Activated CD4-positive, alpha-beta T cell treated with anti-CD3 and anti-CD28 coated beads, Interleukin-10, Interleukin-2, amounts not matched to agents 100 ng/mL and 50 ng/mL, durations not matched to agents 16 hours and 8 hours (primary cell): Measurements from ENCODE around the gene MEAK7.

Experiments
- DNase-seq: peaks from one replicate; pipeline ENCODE4 v3.0.0-alpha.2; 2020

The MEAK7 gene

GRCh38 chr16:84509032-84509950 lies 4.8 kb upstream of the MEAK7 start:
- no peak for DNase-seq

- no peak for DNase-seq
Measured at GRCh38 chr16:84508502-84508901, 4.0 kb upstream of the MEAK7 start.

GRCh38 chr16:84507011-84507982 lies 2.8 kb upstream of the MEAK7 start:
- DNase-seq, result peak; percentile 43

- DNase-seq, result no peak
Measured at GRCh38 chr16:84505249-84506187, 1.1 kb upstream of the MEAK7 start.

- no peak for DNase-seq
Measured at GRCh38 chr16:84503751-84504395, 586 bp downstream of the MEAK7 start.

- no peak for DNase-seq
Measured at GRCh38 chr16:84502581-84502980, 1.9 kb downstream of the MEAK7 start.

- no peak for DNase-seq
Measured at GRCh38 chr16:84502075-84502474, 2.4 kb downstream of the MEAK7 start.

GRCh38 chr16:84501077-84501735 lies 3.3 kb downstream of the MEAK7 start:
- no peak for DNase-seq

GRCh38 chr16:84500531-84500930 lies 3.9 kb downstream of the MEAK7 start:
- no peak for DNase-seq

- DNase-seq, result no peak
Measured at GRCh38 chr16:84499638-84500037, 4.8 kb downstream of the MEAK7 start.

GRCh38 chr16:84498859-84499620 lies 5.4 kb downstream of the MEAK7 start:
- DNase-seq, result no peak

GRCh38 chr16:84498223-84498610 lies 6.2 kb downstream of the MEAK7 start:
- DNase-seq, result no peak

- DNase-seq, result no peak
Measured at GRCh38 chr16:84497418-84498222, 6.8 kb downstream of the MEAK7 start.

- DNase-seq, result no peak
Measured at GRCh38 chr16:84496991-84497390, 7.5 kb downstream of the MEAK7 start.

GRCh38 chr16:84495506-84495905 lies 9.0 kb downstream of the MEAK7 start:
- DNase-seq, result no peak

GRCh38 chr16:84489131-84489530 lies 15.3 kb downstream of the MEAK7 start:
- DNase-seq, result no peak

GRCh38 chr16:84487358-84487757 lies 17.1 kb downstream of the MEAK7 start:
- no peak for DNase-seq

GRCh38 chr16:84486551-84487235 lies 17.8 kb downstream of the MEAK7 start:
- DNase-seq, result no peak

- no peak for DNase-seq
Measured at GRCh38 chr16:84486126-84486525, 18.3 kb downstream of the MEAK7 start.
